K562 (cell line): Measurements from ENCODE around the gene SLC22A16. TPM values are rescaled to one million over a fixed set of nuclear protein-coding genes. Genes with fewer than 3 reads are reported as not detected.

Experiments used
- ATAC-seq: fragments of 200-7000 bp; cut with Tn5 transposase; 3 replicates; pipeline ENCODE4 v1.9.1; 2020; ENCODE audit warnings: moderate library complexity
- BruUV-seq: library from RNA; stranded (reverse); fragments of 400-500 nt; replicated peaks from 2 replicates; lab custom pipeline; 2021; lab: Mats Ljungman, UMichigan
- CTCF ChIA-PET: fragments of 300-600 bp; formaldehyde crosslinking; extraction: SDS; loops from one replicate; lab custom pipeline; 2021; ENCODE audit warnings: low intra/inter-chr PET ratio; lab: Yijun Ruan, JAX
- POLR2A ChIA-PET: fragments of 300-600, 350-650 bp; sonication (Branson Sonifier 250); formaldehyde crosslinking; extraction: SDS; loops from one replicate; lab custom pipeline; 2021; ENCODE audit warnings: antibody characterized with exemption, inconsistent platforms; lab: Yijun Ruan, JAX
- DNase-seq, 4 experiments: peaks; one replicate each; pipeline versions ENCODE4 v3.0.0 to v3.0.0-alpha.2; 2011 to 2018; ENCODE audit warnings: low spot score in 3 of 4, mixed read lengths in 3 of 4; ENCODE audit errors: extremely low read depth in 1 of 4
- FAIRE-seq: peaks from 2 replicates; lab custom pipeline; 2011; peaks lifted over from hg19 to GRCh38; lab: Jason Lieb, UNC
- H2AFZ ChIP-seq: 2 replicates; pipeline ENCODE4 v1.6.0; 2011; ENCODE audit warnings: low read depth, low read length, control low read depth, inconsistent platforms
- H3K27ac ChIP-seq: fragments of 200-600 bp; 3 replicates; pipeline ENCODE4 v1.8.0; 2011; ENCODE audit warnings: low read depth, mild to moderate bottlenecking, control low read depth, inconsistent platforms, low read length, moderate library complexity, mixed read lengths; ENCODE audit errors: extremely low read depth
- H3K27me3 ChIP-seq, 2 experiments: fragments of 300-600 bp in 1 of 2; 2 replicates in 1 of 2; 3 replicates in 1 of 2; pipeline versions ENCODE4 v1.6.0 to v1.8.0; 2011; ENCODE audit warnings: inconsistent platforms in 2 of 2, low read length in 2 of 2, mild to moderate bottlenecking in 1 of 2, mixed read lengths in 1 of 2, moderate library complexity in 1 of 2; ENCODE audit not compliant: control insufficient read depth in 2 of 2, insufficient read depth in 2 of 2
- H3K36me3 ChIP-seq: fragments of 300-600 bp; 3 replicates; pipeline ENCODE4 v1.8.0; 2011; ENCODE audit warnings: mild to moderate bottlenecking, low read length, inconsistent platforms; ENCODE audit not compliant: control insufficient read depth, insufficient read depth
- H3K4me1 ChIP-seq, 2 experiments: fragments of 200-600 bp in 1 of 2; replicated peaks in 1 of 2; 2 replicates in 1 of 2; 3 replicates in 1 of 2; pipeline versions ENCODE4 v1.5.1 to v1.8.0; 2011; ENCODE audit warnings: inconsistent platforms in 2 of 2, low read length in 2 of 2, mild to moderate bottlenecking in 1 of 2, mixed read lengths in 1 of 2, moderate library complexity in 1 of 2; ENCODE audit not compliant: control insufficient read depth in 2 of 2, insufficient read depth in 2 of 2
- H3K4me2 ChIP-seq: 2 replicates; pipeline ENCODE4 v1.6.1; 2011; ENCODE audit warnings: low read length, control low read depth, inconsistent platforms, mixed read lengths; ENCODE audit not compliant: insufficient read depth
- H3K4me3 ChIP-seq: fragments of 200-600 bp; sonication (generic), shearing (Covaris generic); 2 replicates; pipeline ENCODE4 v1.5.1; 2016; ENCODE audit warnings: control low read depth, inconsistent platforms
- H3K79me2 ChIP-seq: fragments of 200-600 bp; 3 replicates; pipeline ENCODE4 v1.8.0; 2011; ENCODE audit warnings: low read length, inconsistent platforms; ENCODE audit not compliant: control insufficient read depth, insufficient read depth
- H3K9ac ChIP-seq, 2 experiments: 2 replicates each; pipeline versions ENCODE4 v1.6.0 to v1.6.1; 2011; ENCODE audit warnings: low read depth in 2 of 2, low read length in 2 of 2, control low read depth in 1 of 2, inconsistent platforms in 1 of 2, mild to moderate bottlenecking in 1 of 2, mixed read lengths in 1 of 2; ENCODE audit not compliant: insufficient read depth in 1 of 2
- H3K9me1 ChIP-seq: one replicate; pipeline ENCODE4 v1.6.0; 2011; ENCODE audit warnings: inconsistent platforms, mild to moderate bottlenecking, low read length, moderate library complexity; ENCODE audit not compliant: control insufficient read depth, insufficient read depth
- H3K9me3 ChIP-seq: replicated peaks from 2 replicates; pipeline ENCODE4 v1.5.1; 2011; ENCODE audit warnings: low read depth, low read length, inconsistent platforms; ENCODE audit not compliant: control insufficient read depth, insufficient read depth
- H4K20me1 ChIP-seq: replicated peaks from 2 replicates; pipeline ENCODE4 v1.6.1; 2011; ENCODE audit warnings: low read length, inconsistent platforms, mixed read lengths; ENCODE audit not compliant: control insufficient read depth, insufficient read depth
- BACH1 ChIP-seq: fragments of 200-800 bp; sonication (Bioruptor generic); IDR thresholded peaks from 2 replicates; pipeline ENCODE4 v1.6.1; 2016; ENCODE audit warnings: missing genetic modification characterization, missing compliant biosample characterization
- CBX5 ChIP-seq: IDR thresholded peaks from 2 replicates; pipeline ENCODE4 v1.6.1; 2014; ENCODE audit warnings: low read depth, borderline replicate concordance
- CEBPG ChIP-seq, 3 experiments: fragments of 200-800 bp in 1 of 3; sonication (Bioruptor generic) in 1 of 3; sonication (generic) in 1 of 3; formaldehyde crosslinking in 1 of 3; IDR thresholded peaks in 2 of 3; conservative IDR thresholded peaks in 1 of 3; 2 replicates each; pipeline versions ENCODE4 v1.6.1 to v1.8.0; 2016 to 2022; ENCODE audit warnings: missing compliant biosample characterization in 2 of 3, missing genetic modification characterization in 2 of 3, mild to moderate bottlenecking in 1 of 3, missing genetic modification reagents in 1 of 3
- KDM5B ChIP-seq: fragments of 200-600 bp; sonication (generic); IDR thresholded peaks from 2 replicates; pipeline ENCODE4 v1.6.1; 2012; ENCODE audit warnings: low read depth, mild to moderate bottlenecking, moderate library complexity, low read length, control low read depth, inconsistent platforms; ENCODE audit not compliant: insufficient replicate concordance
- NR1H2 ChIP-seq: sonication (generic); formaldehyde crosslinking; IDR thresholded peaks from 2 replicates; pipeline ENCODE4 v1.4.0; 2020; ENCODE audit warnings: mild to moderate bottlenecking, missing genetic modification reagents
- NR2F6 ChIP-seq: fragments of 450-650 bp; formaldehyde crosslinking; IDR thresholded peaks from 2 replicates; pipeline ENCODE4 v1.4.0; 2020; ENCODE audit warnings: mild to moderate bottlenecking
- STAG1 ChIP-seq: sonication (generic); formaldehyde crosslinking; IDR thresholded peaks from 2 replicates; pipeline ENCODE4 v1.5.0; 2020; ENCODE audit warnings: missing genetic modification reagents, borderline replicate concordance
- in situ Hi-C: fragments of 300-500 bp; cut with MboI; formaldehyde crosslinking; loops from 4 replicates; pipeline ENCODE4 v1.15.0; 2018; ENCODE audit warnings: inconsistent platforms, mixed read lengths
- intact Hi-C: fragments of 100-400 bp; cut with micrococcal nuclease; formaldehyde crosslinking; loops from 2 replicates; pipeline ENCODE4 v1.14.2; 2022
- polyA plus RNA-seq, 8 experiments: library from polyadenylated mRNA; depleted of rRNA in 4 of 8; stranded (reverse) in 5 of 8; unstranded in 3 of 8; fragments of >200 nt; fragmentation: Nextera tagmentation in 2 of 8; fragmentation: Illumina TruSeq in 1 of 8; extraction: Ambion mirVana in 2 of 8; extraction: Trizol in 1 of 8; gene quantifications; 2 replicates each; pipeline versions ENCODE4 v1.2.1 to v1.2.3, GENCODE V29; 2011 to 2014; ENCODE audit warnings: inconsistent platforms in 1 of 8, missing spikeins in 1 of 8
- total RNA-seq, 7 experiments: library from RNA; depleted of rRNA in 6 of 7; stranded (reverse); fragments of >200 nt in 6 of 7; fragmentation: Illumina TruSeq in 2 of 7; extraction: Trizol in 2 of 7; gene quantifications; 2 replicates each; pipeline versions ENCODE4 v1.2.1 to v1.2.3, GENCODE V29; 2011 to 2021; ENCODE audit warnings: low replicate concordance in 1 of 7
- TF ChIP-seq, protein P1 (sequence below): fragments of 250-450 bp; sonication (Bioruptor Pico); IDR thresholded peaks from 2 replicates; pipeline ENCODE4 v1.5.0; 2021; ENCODE audit warnings: mild to moderate bottlenecking, borderline replicate concordance

Gene SLC22A16
- total and polyA plus RNA-seq, 9 of the 15 experiments (the other 6 are each of a cell fraction or from before 2014, with no cell fraction given), result not detected

DNA sequence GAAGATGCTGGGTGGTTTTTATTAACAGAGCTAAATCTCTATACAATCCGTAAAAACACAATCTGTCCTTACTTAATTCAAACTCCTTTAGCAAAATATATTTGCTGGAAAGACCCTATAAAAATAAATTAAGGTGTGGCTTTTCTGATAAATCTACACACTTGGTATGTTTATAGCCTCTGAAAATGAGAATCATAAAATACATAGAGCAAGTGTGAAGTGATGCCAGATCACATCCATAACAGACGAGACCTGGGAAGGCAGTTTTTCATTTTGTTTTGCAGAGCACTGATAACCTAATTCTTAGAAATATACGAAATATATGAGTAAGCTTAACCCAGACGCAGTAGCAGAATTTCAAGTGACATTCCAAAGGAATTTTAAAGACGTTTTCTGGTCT is 50.6 kb downstream of the SLC22A16 start (continued):
- TF ChIP-seq, protein P1, sequence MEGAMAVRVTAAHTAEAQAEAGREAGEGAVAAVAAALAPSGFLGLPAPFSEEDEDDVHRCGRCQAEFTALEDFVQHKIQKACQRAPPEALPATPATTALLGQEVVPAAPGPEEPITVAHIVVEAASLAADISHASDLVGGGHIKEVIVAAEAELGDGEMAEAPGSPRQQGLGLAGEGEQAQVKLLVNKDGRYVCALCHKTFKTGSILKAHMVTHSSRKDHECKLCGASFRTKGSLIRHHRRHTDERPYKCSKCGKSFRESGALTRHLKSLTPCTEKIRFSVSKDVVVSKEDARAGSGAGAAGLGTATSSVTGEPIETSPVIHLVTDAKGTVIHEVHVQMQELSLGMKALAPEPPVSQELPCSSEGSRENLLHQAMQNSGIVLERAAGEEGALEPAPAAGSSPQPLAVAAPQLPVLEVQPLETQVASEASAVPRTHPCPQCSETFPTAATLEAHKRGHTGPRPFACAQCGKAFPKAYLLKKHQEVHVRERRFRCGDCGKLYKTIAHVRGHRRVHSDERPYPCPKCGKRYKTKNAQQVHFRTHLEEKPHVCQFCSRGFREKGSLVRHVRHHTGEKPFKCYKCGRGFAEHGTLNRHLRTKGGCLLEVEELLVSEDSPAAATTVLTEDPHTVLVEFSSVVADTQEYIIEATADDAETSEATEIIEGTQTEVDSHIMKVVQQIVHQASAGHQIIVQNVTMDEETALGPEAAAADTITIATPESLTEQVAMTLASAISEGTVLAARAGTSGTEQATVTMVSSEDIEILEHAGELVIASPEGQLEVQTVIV (CRISPR knock-in tag), result no peak
- no peak for TF ChIP-seq STAG1 (CRISPR knock-in tag)
- no peak for TF ChIP-seq CBX5
- no peak for TF ChIP-seq NR1H2 (CRISPR knock-in tag)

DNA sequence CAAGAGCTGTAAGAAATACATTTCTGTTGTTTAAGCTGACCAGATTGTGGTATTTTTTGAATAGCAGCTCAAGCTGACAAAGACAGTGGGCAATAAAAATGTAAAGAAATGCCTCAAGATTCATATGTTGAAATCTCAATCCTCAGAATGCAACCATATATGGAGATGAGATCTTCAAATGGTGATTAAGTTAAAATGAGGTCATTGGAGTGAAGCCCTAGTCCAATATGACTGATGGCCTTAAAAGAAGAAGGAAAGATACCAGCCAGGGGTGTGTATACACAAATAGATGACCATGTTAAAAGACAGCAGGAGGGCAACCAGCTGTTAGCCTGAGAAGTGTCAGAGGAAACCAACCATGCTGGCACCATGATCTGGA is 54.0 kb downstream of the SLC22A16 start:
- in situ Hi-C loops (no loop called here), intact Hi-C loops (no loop called here)
- no TSS peak for BruUV-seq
- DNase-seq (no peak), FAIRE-seq (no peak), ATAC-seq (no peak)
- Histone ChIP-seq H3K9me1 (no peaks in the 10 kb centered on the region), H3K9me3 (no peaks in the 10 kb centered on the region), H3K79me2 (no peaks in the 10 kb centered on the region), H3K9ac (no peak overlapping the region), H3K27ac (no peak overlapping the region), H3K4me3 (no peak overlapping the region), H4K20me1 (no peaks in the 10 kb centered on the region), H3K27me3 (peaks cover 6 to 15% of the 10 kb centered on the region in 2 experiments; a peak in 4 of 5 replicates), H3K4me1 (no peaks in the 10 kb centered on the region), H3K4me2 (no peak overlapping the region), H2AFZ (no peak overlapping the region), H3K36me3 (no peaks in the 10 kb centered on the region)
- ChIA-PET POLR2A (interaction anchor here (1.1 kb wide), 1 partner anchor 50 kb away, joined by 3 read pairs; no protein-coding TSS in a partner anchor), CTCF (no interaction called here)
- TF ChIP-seq CEBPG (CRISPR knock-in tag; IDR thresholded peaks at IDR 0.05) (no peak), CEBPG (tag; conservative IDR thresholded peaks at IDR 0.05 in 1 of 2, IDR thresholded peaks at IDR 0.05 in 1 of 2) (peak in 1 of 2 experiments; percentile 45; a peak in 1 of 4 replicates), BACH1 (tag) (peak; percentile 36; the same call in 1 of the 2 replicates), NR2F6 (CRISPR knock-in tag) (no peak), KDM5B (no peak)
